Measurements from ENCODE around the gene SEZ6L2. TPM values are rescaled to one million over a fixed set of nuclear protein-coding genes. Genes with fewer than 3 reads are reported as not detected.
A peak's percentile ranks its signal among the peaks of the same experiment; 100 is the strongest.

The SEZ6L2 gene
- total and polyA plus RNA-seq, 2 of the 13 experiments (the other 11 are each of a cell fraction or from before 2014, with no cell fraction given): 14.9 to 16.9 TPM

DNA sequence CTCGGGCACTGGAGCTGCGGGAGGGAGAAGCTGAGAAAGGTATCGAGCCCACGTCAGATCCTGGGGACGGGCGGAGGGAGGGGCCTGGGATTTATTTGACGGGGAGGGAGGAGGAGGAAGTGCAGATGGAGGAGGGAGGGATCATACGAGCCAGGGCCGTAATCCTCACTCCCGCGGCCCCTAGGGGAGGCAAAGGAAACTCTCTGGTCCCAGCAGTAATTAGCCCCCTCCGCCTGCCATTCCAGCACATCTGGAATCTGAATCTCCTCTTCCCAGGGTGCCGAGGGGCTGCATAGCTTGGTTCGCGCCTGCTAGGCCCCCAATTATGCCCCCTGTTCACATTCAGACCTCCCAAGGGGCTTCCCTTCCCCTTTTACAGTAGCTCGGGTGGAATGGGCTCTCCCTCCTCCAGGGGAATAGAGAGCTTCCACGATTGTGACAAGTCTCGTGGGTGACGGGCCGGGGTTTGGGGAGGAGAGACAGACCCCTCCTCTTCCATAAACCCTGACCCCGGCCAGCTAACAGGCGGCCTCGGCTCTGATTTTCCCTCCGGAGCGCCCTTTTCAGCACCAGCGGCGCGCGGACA is at the start of gene SEZ6L2 (continued):
- TF ChIP-seq, protein P1, sequence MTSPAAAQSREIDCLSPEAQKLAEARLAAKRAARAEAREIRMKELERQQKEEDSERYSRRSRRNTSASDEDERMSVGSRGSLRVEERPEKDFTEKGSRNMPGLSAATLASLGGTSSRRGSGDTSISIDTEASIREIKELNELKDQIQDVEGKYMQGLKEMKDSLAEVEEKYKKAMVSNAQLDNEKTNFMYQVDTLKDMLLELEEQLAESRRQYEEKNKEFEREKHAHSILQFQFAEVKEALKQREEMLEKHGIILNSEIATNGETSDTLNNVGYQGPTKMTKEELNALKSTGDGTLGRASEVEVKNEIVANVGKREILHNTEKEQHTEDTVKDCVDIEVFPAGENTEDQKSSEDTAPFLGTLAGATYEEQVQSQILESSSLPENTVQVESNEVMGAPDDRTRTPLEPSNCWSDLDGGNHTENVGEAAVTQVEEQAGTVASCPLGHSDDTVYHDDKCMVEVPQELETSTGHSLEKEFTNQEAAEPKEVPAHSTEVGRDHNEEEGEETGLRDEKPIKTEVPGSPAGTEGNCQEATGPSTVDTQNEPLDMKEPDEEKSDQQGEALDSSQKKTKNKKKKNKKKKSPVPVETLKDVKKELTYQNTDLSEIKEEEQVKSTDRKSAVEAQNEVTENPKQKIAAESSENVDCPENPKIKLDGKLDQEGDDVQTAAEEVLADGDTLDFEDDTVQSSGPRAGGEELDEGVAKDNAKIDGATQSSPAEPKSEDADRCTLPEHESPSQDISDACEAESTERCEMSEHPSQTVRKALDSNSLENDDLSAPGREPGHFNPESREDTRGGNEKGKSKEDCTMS (CRISPR knock-in tag; conservative IDR thresholded peaks at IDR 0.05): 0 out of 2 replicates have a peak, but pooled peaks have one; percentile 82
- peak; percentile 97 for TF ChIP-seq ZNF256 (CRISPR knock-in tag; conservative IDR thresholded peaks at IDR 0.05)
- no peak for TF ChIP-seq HNF4A (CRISPR knock-in tag; IDR thresholded peaks at IDR 0.05)
- TF ChIP-seq ZFP82 (CRISPR knock-in tag; IDR thresholded peaks at IDR 0.05; ENCODE audit: borderline replicate concordance): peak; percentile 73; the same call in 1 of the 2 replicates
- peak; percentile 84; the same call in 1 of the 2 replicates for TF ChIP-seq STAT6 (CRISPR knock-in tag; IDR thresholded peaks at IDR 0.05; ENCODE audit: borderline replicate concordance)
- TF ChIP-seq DR1 (CRISPR knock-in tag; IDR thresholded peaks at IDR 0.05): no peak; the same call in 1 of the 2 replicates
- TF ChIP-seq MTF2 (CRISPR knock-in tag; IDR thresholded peaks at IDR 0.05; ENCODE audit: borderline replicate concordance): 0 out of 2 replicates have a peak, but pooled peaks have one; percentile 23
- TF ChIP-seq, protein P2, sequence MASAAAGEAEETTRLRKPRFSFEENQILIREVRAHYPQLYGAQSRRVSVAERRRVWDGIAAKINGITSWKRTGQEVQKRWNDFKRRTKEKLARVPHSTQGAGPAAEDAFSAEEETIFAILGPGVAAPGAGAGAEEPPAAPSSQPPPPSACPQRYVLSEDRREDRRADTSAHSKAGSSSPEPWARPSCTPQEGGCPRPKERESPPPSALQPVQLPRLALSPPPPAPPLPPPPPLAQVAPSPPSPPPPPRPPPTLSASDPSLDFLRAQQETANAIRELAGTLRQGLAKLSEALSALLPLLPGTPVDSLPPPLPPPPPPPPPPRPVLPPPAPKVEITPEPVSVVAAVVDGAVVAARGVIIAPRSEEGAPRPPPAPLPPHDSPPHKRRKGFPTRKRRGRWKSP (CRISPR knock-in tag; IDR thresholded peaks at IDR 0.05): no peak
- TF ChIP-seq ZZZ3 (CRISPR knock-in tag; IDR thresholded peaks at IDR 0.05; ENCODE audit: borderline replicate concordance): no peak
- TF ChIP-seq, protein P3, sequence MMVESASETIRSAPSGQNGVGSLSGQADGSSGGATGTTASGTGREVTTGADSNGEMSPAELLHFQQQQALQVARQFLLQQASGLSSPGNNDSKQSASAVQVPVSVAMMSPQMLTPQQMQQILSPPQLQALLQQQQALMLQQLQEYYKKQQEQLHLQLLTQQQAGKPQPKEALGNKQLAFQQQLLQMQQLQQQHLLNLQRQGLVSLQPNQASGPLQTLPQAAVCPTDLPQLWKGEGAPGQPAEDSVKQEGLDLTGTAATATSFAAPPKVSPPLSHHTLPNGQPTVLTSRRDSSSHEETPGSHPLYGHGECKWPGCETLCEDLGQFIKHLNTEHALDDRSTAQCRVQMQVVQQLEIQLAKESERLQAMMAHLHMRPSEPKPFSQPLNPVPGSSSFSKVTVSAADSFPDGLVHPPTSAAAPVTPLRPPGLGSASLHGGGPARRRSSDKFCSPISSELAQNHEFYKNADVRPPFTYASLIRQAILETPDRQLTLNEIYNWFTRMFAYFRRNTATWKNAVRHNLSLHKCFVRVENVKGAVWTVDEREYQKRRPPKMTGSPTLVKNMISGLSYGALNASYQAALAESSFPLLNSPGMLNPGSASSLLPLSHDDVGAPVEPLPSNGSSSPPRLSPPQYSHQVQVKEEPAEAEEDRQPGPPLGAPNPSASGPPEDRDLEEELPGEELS (CRISPR knock-in tag; IDR thresholded peaks at IDR 0.05): peak; percentile 50; the same call in 1 of the 2 replicates
- TF ChIP-seq MAZ (IDR thresholded peaks at IDR 0.05; ENCODE audit: borderline replicate concordance, low read depth, low read length): peak; percentile 73; the same call in 1 of the 2 replicates
- peak; percentile 72; the same call in 1 of the 2 replicates for TF ChIP-seq MAZ (CRISPR knock-in tag; IDR thresholded peaks at IDR 0.05; ENCODE audit: low read depth)
- TF ChIP-seq ZNF703 (CRISPR knock-in tag; IDR thresholded peaks at IDR 0.05; ENCODE audit: borderline replicate concordance): no peak; the same call in 1 of the 2 replicates
- no peak for TF ChIP-seq ZUFSP (CRISPR knock-in tag; IDR thresholded peaks at IDR 0.05; ENCODE audit: borderline replicate concordance)
- TF ChIP-seq, protein P4, sequence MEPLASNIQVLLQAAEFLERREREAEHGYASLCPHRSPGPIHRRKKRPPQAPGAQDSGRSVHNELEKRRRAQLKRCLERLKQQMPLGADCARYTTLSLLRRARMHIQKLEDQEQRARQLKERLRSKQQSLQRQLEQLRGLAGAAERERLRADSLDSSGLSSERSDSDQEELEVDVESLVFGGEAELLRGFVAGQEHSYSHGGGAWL (CRISPR knock-in tag; IDR thresholded peaks at IDR 0.05): no peak
- TF ChIP-seq SATB2 (CRISPR knock-in tag; IDR thresholded peaks at IDR 0.05): peak; percentile 98
- peak; percentile 77 for TF ChIP-seq FOXO1 (CRISPR knock-in tag; IDR thresholded peaks at IDR 0.05)

Measured in HepG2 (cell line).